H1 (cell line): ENCODE measurements around the gene CNBP.
"Not testable (repeated sequence)": the region's sequence is repeated elsewhere in the genome, so short reads cannot be mapped to it uniquely, and the experiment has no call there.

Experiments used
- BACH1 ChIP-seq: IDR thresholded peaks from 2 replicates; pipeline ENCODE4 v1.6.1; 2012; ENCODE audit warnings: low read length, improper control_type of control experiment
- CEBPB ChIP-seq: IDR thresholded peaks from 2 replicates; pipeline ENCODE4 v1.6.1; 2012; ENCODE audit warnings: low read depth, low read length
- CHD1 ChIP-seq: IDR thresholded peaks from 2 replicates; pipeline ENCODE4 v1.6.1; 2012; ENCODE audit warnings: low read depth, low read length, improper control_type of control experiment
- EZH2 ChIP-seq: fragments of 200-600 bp; sonication (generic); IDR thresholded peaks from 2 replicates; pipeline ENCODE4 v1.7.1; 2012; ENCODE audit warnings: low read depth, mild to moderate bottlenecking, moderate library complexity, low read length, inconsistent platforms; ENCODE audit not compliant: severe bottlenecking
- POLR2AphosphoS5 ChIP-seq: IDR thresholded peaks from 2 replicates; pipeline ENCODE4 v1.6.1; 2011; ENCODE audit warnings: low read depth, low read length
- SP1 ChIP-seq: IDR thresholded peaks from 2 replicates; pipeline ENCODE4 v1.6.1; 2011; ENCODE audit warnings: low read depth, low read length
- SP4 ChIP-seq: IDR thresholded peaks from 2 replicates; pipeline ENCODE4 v1.6.1; 2012; ENCODE audit warnings: low read length, inconsistent platforms
- SUZ12 ChIP-seq: fragments of 200-600 bp; sonication (generic); IDR thresholded peaks from 2 replicates; pipeline ENCODE4 v1.6.1; 2012; ENCODE audit warnings: mild to moderate bottlenecking, inconsistent platforms, low read length, moderate library complexity, mixed read lengths
- TEAD4 ChIP-seq: IDR thresholded peaks from 2 replicates; pipeline ENCODE4 v1.6.1; 2012; ENCODE audit warnings: low read depth, low read length, inconsistent platforms, mixed read lengths
- YY1 ChIP-seq: IDR thresholded peaks from 2 replicates; pipeline ENCODE4 v1.6.1; 2011; ENCODE audit warnings: low read depth, mild to moderate bottlenecking, low read length
- TF ChIP-seq, protein P1 (sequence below), 3 experiments: IDR thresholded peaks; 1 replicate in 2 of 3; 2 replicates in 1 of 3; pipeline versions ENCODE4 v1.5.1 to v1.6.1; 2011; ENCODE audit warnings: low read length in 3 of 3, mild to moderate bottlenecking in 3 of 3, inconsistent platforms in 2 of 3, low read depth in 1 of 3, moderate library complexity in 1 of 3; ENCODE audit not compliant: insufficient read depth in 1 of 3; ENCODE audit errors: control extremely low read depth in 1 of 3

DNA sequence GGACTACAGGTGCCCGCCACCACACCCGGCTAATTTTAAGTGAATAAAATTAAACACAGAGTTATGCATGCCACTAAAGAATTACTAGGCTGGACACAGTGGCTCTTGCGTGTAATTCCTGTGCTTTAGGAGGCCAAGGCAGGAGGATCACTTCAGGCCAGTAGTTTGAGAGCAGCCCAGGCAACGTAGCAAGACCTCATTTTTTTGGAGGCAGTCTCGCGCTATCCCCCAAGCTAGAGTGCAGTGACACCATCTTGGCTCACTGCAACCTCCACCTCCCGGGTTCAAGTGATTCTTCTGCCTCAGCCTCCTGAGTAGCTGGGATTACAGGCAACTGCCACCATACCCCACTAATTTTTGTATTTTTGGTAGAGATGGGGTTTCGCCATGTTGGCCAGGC, 18.1 kb downstream of the CNBP start:
- TF ChIP-seq BACH1, YY1, CEBPB, SUZ12, POLR2AphosphoS5, CHD1, SP1, SP4, EZH2, TEAD4: not testable (repeated sequence)
- TF ChIP-seq, protein P1, sequence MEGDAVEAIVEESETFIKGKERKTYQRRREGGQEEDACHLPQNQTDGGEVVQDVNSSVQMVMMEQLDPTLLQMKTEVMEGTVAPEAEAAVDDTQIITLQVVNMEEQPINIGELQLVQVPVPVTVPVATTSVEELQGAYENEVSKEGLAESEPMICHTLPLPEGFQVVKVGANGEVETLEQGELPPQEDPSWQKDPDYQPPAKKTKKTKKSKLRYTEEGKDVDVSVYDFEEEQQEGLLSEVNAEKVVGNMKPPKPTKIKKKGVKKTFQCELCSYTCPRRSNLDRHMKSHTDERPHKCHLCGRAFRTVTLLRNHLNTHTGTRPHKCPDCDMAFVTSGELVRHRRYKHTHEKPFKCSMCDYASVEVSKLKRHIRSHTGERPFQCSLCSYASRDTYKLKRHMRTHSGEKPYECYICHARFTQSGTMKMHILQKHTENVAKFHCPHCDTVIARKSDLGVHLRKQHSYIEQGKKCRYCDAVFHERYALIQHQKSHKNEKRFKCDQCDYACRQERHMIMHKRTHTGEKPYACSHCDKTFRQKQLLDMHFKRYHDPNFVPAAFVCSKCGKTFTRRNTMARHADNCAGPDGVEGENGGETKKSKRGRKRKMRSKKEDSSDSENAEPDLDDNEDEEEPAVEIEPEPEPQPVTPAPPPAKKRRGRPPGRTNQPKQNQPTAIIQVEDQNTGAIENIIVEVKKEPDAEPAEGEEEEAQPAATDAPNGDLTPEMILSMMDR (IDR thresholded peaks at IDR 0.05; ENCODE audit: control extremely low read depth in 1 of 3, insufficient read depth in 1 of 3, low read depth in 1 of 3, low read length in 3 of 3) = not testable (repeated sequence)
